H1 (cell line): ENCODE measurements around the gene NUP85. TPM values are rescaled to one million over a fixed set of nuclear protein-coding genes. Genes with fewer than 3 reads are reported as not detected.

ENCODE experiments used
- CTCF ChIA-PET: fragments of 300-600 bp; sonication (Branson Sonifier 250); formaldehyde crosslinking; loops from one replicate; lab custom pipeline; 2021; ENCODE audit not compliant: partially characterized antibody; lab: Charles Lee
- POLR2A ChIA-PET: fragments of 300-600 bp; sonication (Branson Sonifier 250); formaldehyde crosslinking; loops from one replicate; lab custom pipeline; 2021; ENCODE audit warnings: inconsistent platforms; ENCODE audit not compliant: partially characterized antibody; lab: Charles Lee
- DNase-seq, 2 experiments: peaks; one replicate each; pipeline versions ENCODE4 v3.0.0 to v3.0.0-alpha.2; 2010 to 2022; ENCODE audit warnings: low spot score in 2 of 2, low read depth in 1 of 2, mixed read lengths in 1 of 2
- FAIRE-seq: peaks from 2 replicates; lab custom pipeline; 2011; peaks lifted over from hg19 to GRCh38; lab: Jason Lieb, UNC
- H2AFZ ChIP-seq: 2 replicates; pipeline ENCODE4 v1.8.1; 2012; ENCODE audit warnings: low read length, inconsistent platforms
- H2AK5ac ChIP-seq: 2 replicates; pipeline ENCODE4 v1.6.1; 2013; ENCODE audit warnings: low read depth, low read length
- H2BK120ac ChIP-seq: replicated peaks from 2 replicates; pipeline ENCODE3; 2013; ENCODE audit warnings: low read depth, low read length, inconsistent platforms
- H2BK12ac ChIP-seq: 2 replicates; pipeline ENCODE4 v1.6.1; 2013; ENCODE audit warnings: low read depth, low read length
- H2BK15ac ChIP-seq: 2 replicates; pipeline ENCODE4 v1.6.1; 2013; ENCODE audit warnings: low read length
- H2BK20ac ChIP-seq: 2 replicates; pipeline ENCODE4 v1.6.1; 2013; ENCODE audit warnings: low read length
- H2BK5ac ChIP-seq: 2 replicates; pipeline ENCODE4 v1.6.1; 2013; ENCODE audit warnings: low read depth, low read length
- H3K14ac ChIP-seq: 2 replicates; pipeline ENCODE4 v1.6.1; 2013; ENCODE audit warnings: inconsistent platforms; ENCODE audit not compliant: insufficient read length
- H3K18ac ChIP-seq: 2 replicates; pipeline ENCODE4 v1.6.1; 2013; ENCODE audit warnings: low read length; ENCODE audit errors: extremely low read depth
- H3K23ac ChIP-seq: 2 replicates; pipeline ENCODE4 v1.6.1; 2013; ENCODE audit warnings: inconsistent platforms; ENCODE audit not compliant: insufficient read length
- H3K23me2 ChIP-seq: 2 replicates; pipeline ENCODE4 v1.6.1; 2013; ENCODE audit warnings: low read depth, low read length
- H3K27ac ChIP-seq: 2 replicates; pipeline ENCODE4 v1.6.1; 2011; ENCODE audit warnings: low read depth, low read length, inconsistent platforms
- H3K27me3 ChIP-seq, 4 experiments: replicated peaks in 1 of 4; 1 replicate in 1 of 4; 2 replicates in 3 of 4; pipeline versions ENCODE4 v1.6.1 to v1.8.1; 2011 to 2013; ENCODE audit warnings: low read length in 3 of 4, mild to moderate bottlenecking in 3 of 4, inconsistent platforms in 2 of 4, mixed read lengths in 2 of 4, moderate library complexity in 1 of 4; ENCODE audit not compliant: control insufficient read depth in 3 of 4, insufficient read depth in 3 of 4; ENCODE audit errors: extremely low read depth in 1 of 4
- H3K36me3 ChIP-seq, 4 experiments: 2 replicates each; pipeline versions ENCODE4 v1.6.1 to v1.8.1; 2011 to 2013; ENCODE audit warnings: mild to moderate bottlenecking in 4 of 4, low read length in 3 of 4, moderate library complexity in 2 of 4, control low read depth in 1 of 4, inconsistent platforms in 1 of 4; ENCODE audit not compliant: insufficient read depth in 4 of 4, control insufficient read depth in 2 of 4
- H3K4ac ChIP-seq: replicated peaks from 2 replicates; pipeline ENCODE3; 2013; ENCODE audit warnings: low read length, low read depth, mixed read lengths, inconsistent platforms; ENCODE audit not compliant: insufficient read length
- H3K4me1 ChIP-seq, 4 experiments: replicated peaks in 1 of 4; 1 replicate in 1 of 4; 2 replicates in 3 of 4; pipeline versions ENCODE4 v1.6.1 to v1.8.1; 2011 to 2013; ENCODE audit warnings: low read length in 3 of 4, inconsistent platforms in 2 of 4, mixed read lengths in 1 of 4; ENCODE audit not compliant: insufficient read depth in 4 of 4, control insufficient read depth in 3 of 4
- H3K4me2 ChIP-seq, 2 experiments: 2 replicates each; pipeline versions ENCODE4 v1.6.1 to v1.8.1; 2011 to 2013; ENCODE audit warnings: low read depth in 2 of 2, low read length in 2 of 2, control low read depth in 1 of 2, inconsistent platforms in 1 of 2, mild to moderate bottlenecking in 1 of 2; ENCODE audit not compliant: insufficient read depth in 1 of 2
- H3K4me3 ChIP-seq, 4 experiments: fragments of 200-600, 300-600 bp in 1 of 4; sonication (generic), shearing (Covaris generic), sonication (Bioruptor Twin) in 1 of 4; 2 replicates each; pipeline versions ENCODE4 v1.5.1 to v1.8.1; 2011 to 2016; ENCODE audit warnings: low read length in 4 of 4, low read depth in 3 of 4, control low read depth in 2 of 4, inconsistent platforms in 2 of 4, mild to moderate bottlenecking in 2 of 4, mixed read lengths in 1 of 4, moderate library complexity in 1 of 4; ENCODE audit not compliant: insufficient read depth in 2 of 4; ENCODE audit errors: extremely low read depth in 1 of 4
- H3K56ac ChIP-seq: replicated peaks from 2 replicates; pipeline ENCODE3; 2013; ENCODE audit warnings: low read depth, mild to moderate bottlenecking, mixed read lengths, low read length, inconsistent platforms; ENCODE audit not compliant: insufficient read length
- H3K79me1 ChIP-seq: 2 replicates; pipeline ENCODE4 v1.6.1; 2013; ENCODE audit warnings: low read depth, low read length, control low read depth
- H3K79me2 ChIP-seq, 2 experiments: 2 replicates each; pipeline versions ENCODE4 v1.6.1 to v1.8.1; 2012 to 2013; ENCODE audit warnings: low read length in 2 of 2, mild to moderate bottlenecking in 2 of 2, inconsistent platforms in 1 of 2; ENCODE audit not compliant: insufficient read depth in 2 of 2, control insufficient read depth in 1 of 2
- H3K9ac ChIP-seq, 4 experiments: replicated peaks in 1 of 4; 1 replicate in 1 of 4; 2 replicates in 3 of 4; pipeline versions ENCODE4 v1.6.1 to v1.8.1; 2011 to 2013; ENCODE audit warnings: low read depth in 3 of 4, low read length in 3 of 4, control low read depth in 2 of 4, mild to moderate bottlenecking in 2 of 4, moderate library complexity in 2 of 4, inconsistent platforms in 1 of 4; ENCODE audit errors: extremely low read depth in 1 of 4
- H3K9me3 ChIP-seq, 2 experiments: 2 replicates each; pipeline versions ENCODE4 v1.6.1 to v1.8.1; 2012 to 2013; ENCODE audit warnings: mild to moderate bottlenecking in 2 of 2, moderate library complexity in 2 of 2, control low read depth in 1 of 2, inconsistent platforms in 1 of 2, low read depth in 1 of 2, low read length in 1 of 2, mixed read lengths in 1 of 2; ENCODE audit not compliant: insufficient read depth in 2 of 2
- H4K20me1 ChIP-seq, 2 experiments: replicated peaks in 1 of 2; 2 replicates each; pipeline versions ENCODE3 to v1.8.1; 2011 to 2013; ENCODE audit warnings: inconsistent platforms in 2 of 2, low read length in 2 of 2, mild to moderate bottlenecking in 1 of 2; ENCODE audit not compliant: insufficient read depth in 2 of 2, control insufficient read depth in 1 of 2
- H4K5ac ChIP-seq: 2 replicates; pipeline ENCODE4 v1.6.1; 2013; ENCODE audit warnings: low read length, low read depth, mixed read lengths, inconsistent platforms; ENCODE audit not compliant: insufficient read length
- H4K8ac ChIP-seq: 2 replicates; pipeline ENCODE4 v1.8.0; 2013; ENCODE audit warnings: mild to moderate bottlenecking, moderate library complexity, low read length, inconsistent platforms; ENCODE audit not compliant: insufficient read depth; ENCODE audit errors: extremely low read depth
- H4K91ac ChIP-seq: replicated peaks from 2 replicates; pipeline ENCODE3; 2013; ENCODE audit warnings: low read length, mixed read lengths, inconsistent platforms; ENCODE audit not compliant: insufficient read length
- POLR2A ChIP-seq, 2 experiments: IDR thresholded peaks; 1 replicate in 1 of 2; 2 replicates in 1 of 2; pipeline ENCODE4 v1.6.1; 2011; ENCODE audit warnings: low read depth in 2 of 2, low read length in 2 of 2, mild to moderate bottlenecking in 2 of 2; ENCODE audit errors: control extremely low read depth in 1 of 2
- RXRA ChIP-seq: IDR thresholded peaks from 2 replicates; pipeline ENCODE4 v1.6.1; 2011; ENCODE audit warnings: low read depth, mild to moderate bottlenecking, low read length, moderate library complexity; ENCODE audit not compliant: insufficient read depth
- SIN3A ChIP-seq, 2 experiments: IDR thresholded peaks in 1 of 2; conservative IDR thresholded peaks in 1 of 2; 2 replicates each; pipeline ENCODE4 v1.6.1; 2011 to 2012; ENCODE audit warnings: low read length in 2 of 2, improper control_type of control experiment in 1 of 2, low read depth in 1 of 2, mild to moderate bottlenecking in 1 of 2
- SP1 ChIP-seq: IDR thresholded peaks from 2 replicates; pipeline ENCODE4 v1.6.1; 2011; ENCODE audit warnings: low read depth, low read length
- WGBS, 2 experiments: shearing (Covaris generic) in 1 of 2; methylation state at CpG; one replicate each; pipeline versions ENCODE4 v1.1.6 to v1.1.7; 2013 to 2015; ENCODE audit warnings: low lambda C conversion rate in 2 of 2, mixed read lengths in 2 of 2, inconsistent platforms in 1 of 2, low coverage in 1 of 2, missing lambda C conversion rate in 1 of 2; ENCODE audit not compliant: insufficient replicate concordance in 2 of 2, insufficient coverage in 1 of 2, insufficient read length in 1 of 2; ENCODE audit errors: extremely low coverage in 1 of 2, missing lambda C conversion rate in 1 of 2; 5-methylcytosine and 5-hydroxymethylcytosine counted together
- polyA plus RNA-seq, 7 experiments: library from polyadenylated mRNA; depleted of rRNA in 3 of 7; stranded (reverse) in 5 of 7; unstranded in 2 of 7; fragments of >200 nt in 5 of 7; fragments of 200-250 nt in 2 of 7; gene quantifications; 1 replicate in 5 of 7; 2 replicates in 1 of 7; 4 replicates in 1 of 7; pipeline versions ENCODE4 v1.2.1 to v1.2.3, GENCODE V29; 2011 to 2013; ENCODE audit warnings: missing spikeins in 2 of 7, mixed read lengths in 2 of 7
- total RNA-seq: library from RNA; stranded (reverse); fragmentation: NEBNext Ultra II Directional; extraction: Animal tissue kit (Norgen Biotek cat#: 25700); gene quantifications from 2 replicates; pipeline ENCODE4 v1.2.1, GENCODE V29; 2021

The NUP85 gene
- total and polyA plus RNA-seq, 2 of the 8 experiments (the other 6 are each of a cell fraction or from before 2014, with no cell fraction given), result 98.5 to 154 TPM

DNA sequence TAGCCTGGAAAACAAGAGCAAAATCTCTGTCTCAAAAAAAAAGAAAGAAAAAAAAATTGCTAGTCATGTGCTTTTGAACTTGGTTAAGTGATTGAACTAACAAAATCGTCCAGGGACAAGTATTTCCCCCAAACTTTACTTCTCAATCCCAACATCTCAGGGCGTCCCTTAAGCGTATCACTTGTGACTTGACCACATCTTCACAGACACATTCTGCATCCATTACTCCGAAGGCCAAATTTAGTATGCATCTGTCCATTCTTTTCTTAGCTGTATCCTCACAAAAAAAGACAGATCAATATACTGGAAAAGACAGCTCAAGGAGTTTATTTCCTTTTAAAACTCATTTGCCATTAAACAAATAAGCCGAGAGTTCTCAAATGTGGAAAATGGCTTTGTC is 45.3 kb upstream of the NUP85 start:
- Histone ChIP-seq H2BK5ac (no peak overlapping the region), H3K36me3 (peaks cover 0 to 5% (median under 1%) of the 10 kb centered on the region in 4 experiments; a peak in 2 of 8 replicates), H3K79me2 (no peaks in the 10 kb centered on the region), H3K18ac (no peak overlapping the region), H3K4ac (no peak overlapping the region), H2BK12ac (no peak overlapping the region), H2AFZ (no peak overlapping the region), H3K23ac (no peak overlapping the region), H3K23me2 (no peaks in the 10 kb centered on the region), H3K4me3 (no peak overlapping the region), H3K27me3 (no peaks in the 10 kb centered on the region), H2BK15ac (no peak overlapping the region), H2BK120ac (no peak overlapping the region), H4K91ac (no peak overlapping the region), H4K5ac (no peak overlapping the region), H3K9ac (no peak overlapping the region), H4K8ac (no peak overlapping the region; the same call in 1 of the 2 replicates), H3K4me1 (peaks cover 0 to 5% (median 2%) of the 10 kb centered on the region in 4 experiments; a peak in 3 of 7 replicates), H3K27ac (no peak overlapping the region), H3K14ac (no peak overlapping the region), H3K4me2 (no peak overlapping the region), H2AK5ac (no peak overlapping the region), H3K9me3 (no peaks in the 10 kb centered on the region), H3K56ac (no peak overlapping the region), H4K20me1 (peaks cover 0 to 2% of the 10 kb centered on the region in 2 experiments), H2BK20ac (no peak overlapping the region), H3K79me1 (no peaks in the 10 kb centered on the region)
- DNase-seq (no peak), FAIRE-seq (no peak)
- WGBS, 2 experiments, result 96% methylated on average over 5 of the region's 5 CpGs; no CpG with 5 or more reads in 1 of the 2 experiments
- ChIA-PET POLR2A (interaction anchor here (0.6 to 11.6 kb wide), 4 partner anchors 11 to 44 kb away, joined by 3 to 213 read pairs (median 16); no protein-coding TSS in a partner anchor), CTCF (interaction anchor here (1.3 to 3.4 kb wide), 4 partner anchors 11 to 46 kb away, joined by 3 to 19 read pairs (median 9); no protein-coding TSS in a partner anchor)
- no peak for TF ChIP-seq POLR2A (IDR thresholded peaks at IDR 0.05; ENCODE audit: control extremely low read depth in 1 of 2, low read depth in 2 of 2, low read length in 2 of 2)
- no peak for TF ChIP-seq SIN3A (conservative IDR thresholded peaks at IDR 0.05 in 1 of 2, IDR thresholded peaks at IDR 0.05 in 1 of 2; ENCODE audit: low read depth in 1 of 2, low read length in 2 of 2)
- TF ChIP-seq RXRA, result no peak
- TF ChIP-seq SP1, result no peak
- TF ChIP-seq, all 59 proteins: peak for 0
